ENCODE data around the gene CNOT9. TPM values are rescaled to one million over a fixed set of nuclear protein-coding genes. Genes with fewer than 3 reads are reported as not detected.
A peak's percentile ranks its signal among the peaks of the same experiment; 100 is the strongest.

Gene CNOT9
- total RNA-seq, 1 experiment from 2014 or later, result 65.7 TPM

DNA sequence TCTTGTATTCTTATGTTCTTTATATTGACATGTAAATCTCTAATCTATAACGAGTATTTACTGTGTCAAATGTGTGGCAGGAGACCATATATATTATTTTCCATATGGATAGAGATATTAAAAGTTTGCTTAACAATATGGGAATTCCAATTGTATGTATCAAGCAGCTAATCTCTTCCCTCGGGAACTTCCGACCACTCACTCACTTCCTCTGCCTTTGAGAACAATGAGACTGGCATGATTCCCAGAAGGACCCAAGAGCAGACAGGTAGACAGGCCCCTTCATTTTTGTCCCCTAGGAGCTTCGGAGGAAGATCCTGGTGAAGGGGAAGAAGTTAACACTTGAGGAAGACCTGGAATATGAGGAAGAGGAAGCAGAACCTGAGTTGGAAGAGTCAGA, 63.2 kb downstream of the CNOT9 start:
- Histone ChIP-seq H3K79me2 (ENCODE audit: insufficient read depth, low read length) (no peaks in the 10 kb centered on the region), H4K20me1 (ENCODE audit: insufficient read depth) (no peaks in the 10 kb centered on the region), H3K27me3 (ENCODE audit: insufficient read depth, low read length) (no peaks in the 10 kb centered on the region), H3K9me3 (ENCODE audit: control insufficient read depth in 1 of 2, insufficient read depth in 1 of 2, low read depth in 1 of 2, low read length in 2 of 2) (no peaks in the 10 kb centered on the region), H3K4me2 (ENCODE audit: low read length) (no peak overlapping the region), H3K27ac (ENCODE audit: low read depth, low read length) (no peak overlapping the region), H3K9me2 (ENCODE audit: insufficient read depth) (no peaks in the 10 kb centered on the region), H3K4me1 (ENCODE audit: control insufficient read depth in 1 of 2, insufficient read depth in 2 of 2, low read length in 2 of 2) (peaks cover 0 to 8% of the 10 kb centered on the region in 2 experiments; a peak in 2 of 4 replicates), H3K4me3 (replicated peaks in 1 of 2; ENCODE audit: low read depth in 1 of 2, low read length in 2 of 2) (no peak overlapping the region), H2AFZ (ENCODE audit: low read depth, low read length, poor library complexity, severe bottlenecking) (no peak overlapping the region), H3K9ac (ENCODE audit: low read length) (no peak overlapping the region), H3K36me3 (ENCODE audit: control insufficient read depth in 1 of 2, insufficient read depth in 2 of 2, low read length in 2 of 2) (peaks cover under 1 to 12% of the 10 kb centered on the region in 2 experiments; a peak in 3 of 4 replicates)
- CTCF ChIA-PET, result interaction anchor here (1.1 kb wide), 1 partner anchor 216 kb away, joined by 3 read pairs; no protein-coding TSS in a partner anchor
- intact Hi-C loops (cut with micrococcal nuclease), result no loop called here
- no peak for TF ChIP-seq ZBTB33 (IDR thresholded peaks at IDR 0.05; ENCODE audit: extremely low read depth, insufficient replicate concordance, low read length)
- no peak for TF ChIP-seq EZH2 (IDR thresholded peaks at IDR 0.05)
- TF ChIP-seq ZFX (IDR thresholded peaks at IDR 0.05), result no peak
- no peak for TF ChIP-seq CEBPB (IDR thresholded peaks at IDR 0.05; ENCODE audit: low read depth)
- TF ChIP-seq JUND (IDR thresholded peaks at IDR 0.05), result 0 out of 2 replicates have a peak, but pooled peaks have one; percentile 7
- ATAC-seq, result 0 out of 2 replicates have a peak, but pooled peaks have one; percentile 17
- DNase-seq (ENCODE audit: low read depth, low spot score), result peak; percentile 6
- BruUV-seq (replicated peaks), result no TSS peak
- RAD21 ChIA-PET (ENCODE audit: low non-redundant PET in 1 of 2, low total read pairs in 2 of 2, uncharacterized antibody in 2 of 2, unreplicated experiment in 2 of 2), result interaction anchor here in 1 of 2 experiments (0.5 kb wide), 1 partner anchor 401 kb away, joined by 4 read pairs; no protein-coding TSS in a partner anchor
- POLR2A ChIA-PET, result no interaction called here

- H4K20me1 ChIP-seq (ENCODE audit: insufficient read depth), result no peaks in the 10 kb centered on the region
- H3K4me1 ChIP-seq (ENCODE audit: control insufficient read depth in 1 of 2, insufficient read depth in 2 of 2, low read length in 2 of 2), result peaks cover 0 to 8% of the 10 kb centered on the region in 2 experiments; a peak in 2 of 4 replicates
- POLR2A ChIA-PET, result no interaction called here
- H3K27ac ChIP-seq (ENCODE audit: low read depth, low read length), result no peak overlapping the region
- no peak overlapping the region for H3K4me2 ChIP-seq (ENCODE audit: low read length)
- peaks cover 30 to 33% of the 10 kb centered on the region in 2 experiments for H3K36me3 ChIP-seq (ENCODE audit: control insufficient read depth in 1 of 2, insufficient read depth in 2 of 2, low read length in 2 of 2)
- H3K27me3 ChIP-seq (ENCODE audit: insufficient read depth, low read length), result no peaks in the 10 kb centered on the region
- H3K79me2 ChIP-seq (ENCODE audit: insufficient read depth, low read length), result no peaks in the 10 kb centered on the region
- intact Hi-C loops (cut with micrococcal nuclease), result no loop called here
- DNase-seq (ENCODE audit: low read depth, low spot score) (no peak), ATAC-seq (no peak)
- H3K9me3 ChIP-seq (ENCODE audit: control insufficient read depth in 1 of 2, insufficient read depth in 1 of 2, low read depth in 1 of 2, low read length in 2 of 2), result no peaks in the 10 kb centered on the region
- no peak for TF ChIP-seq EZH2phosphoT487 (IDR thresholded peaks at IDR 0.05; ENCODE audit: borderline replicate concordance)
- no peak for TF ChIP-seq CBX3 (IDR thresholded peaks at IDR 0.05; ENCODE audit: low read depth)
- TF ChIP-seq ATF3 (IDR thresholded peaks at IDR 0.05), result no peak
- TF ChIP-seq EZH2 (IDR thresholded peaks at IDR 0.05), result no peak
- TF ChIP-seq POLR2AphosphoS5 (IDR thresholded peaks at IDR 0.05; ENCODE audit: low read depth, low read length), result no peak
- no peak overlapping the region for H2AFZ ChIP-seq (ENCODE audit: low read depth, low read length, poor library complexity, severe bottlenecking)
- RAD21 ChIA-PET (ENCODE audit: low non-redundant PET in 1 of 2, low total read pairs in 2 of 2, uncharacterized antibody in 2 of 2, unreplicated experiment in 2 of 2), result no interaction called here
- no peaks in the 10 kb centered on the region for H3K9me2 ChIP-seq (ENCODE audit: insufficient read depth)
- H3K4me3 ChIP-seq (replicated peaks in 1 of 2; ENCODE audit: low read depth in 1 of 2, low read length in 2 of 2), result no peak overlapping the region
- no TSS peak for BruUV-seq (replicated peaks)
- H3K9ac ChIP-seq (ENCODE audit: low read length), result no peak overlapping the region
- CTCF ChIA-PET, result no interaction called here
Measured at GRCh38 chr2:218635719-218636118, 67.1 kb downstream of the CNOT9 start.
